ENCODE data around the gene KAZN. TPM values are rescaled to one million over a fixed set of nuclear protein-coding genes. Genes with fewer than 3 reads are reported as not detected.

KAZN gene
- total RNA-seq, 1 experiment from 2014 or later, result 1.6 TPM

GRCh38 chr1:14769486-14770274 is 171.2 kb downstream of the KAZN start:
- DNase-seq (ENCODE audit: low spot score), result no peak

- DNase-seq (ENCODE audit: low spot score), result no peak
Measured at GRCh38 chr1:14773396-14774025, 175.0 kb downstream of the KAZN start.

GRCh38 chr1:14774225-14774624 is 175.7 kb downstream of the KAZN start:
- DNase-seq (ENCODE audit: low spot score), result no peak

DNA sequence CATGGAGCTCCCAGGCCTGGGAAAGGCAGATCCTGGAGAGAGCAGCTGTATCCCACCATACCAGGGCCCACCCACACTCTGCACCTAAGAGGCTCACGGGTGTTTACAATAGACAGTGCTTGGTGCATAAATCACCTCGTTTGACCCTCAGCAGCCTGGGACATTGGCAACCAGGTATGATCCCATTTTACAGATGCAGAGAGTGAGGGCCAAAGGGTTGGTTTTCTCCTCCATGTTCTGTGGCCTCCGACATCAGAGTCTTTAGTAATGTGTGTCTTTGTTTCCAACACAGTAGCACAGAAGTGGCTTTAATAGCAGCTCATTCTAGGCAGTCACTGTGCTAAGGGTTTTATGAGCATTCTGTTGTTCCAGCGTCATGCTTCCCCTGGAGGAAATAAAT is 176.5 kb downstream of the KAZN start:
- no peak for DNase-seq (ENCODE audit: low spot score)

- no peak for DNase-seq (ENCODE audit: low spot score)
Measured at GRCh38 chr1:14775434-14775833, 176.9 kb downstream of the KAZN start.

DNA sequence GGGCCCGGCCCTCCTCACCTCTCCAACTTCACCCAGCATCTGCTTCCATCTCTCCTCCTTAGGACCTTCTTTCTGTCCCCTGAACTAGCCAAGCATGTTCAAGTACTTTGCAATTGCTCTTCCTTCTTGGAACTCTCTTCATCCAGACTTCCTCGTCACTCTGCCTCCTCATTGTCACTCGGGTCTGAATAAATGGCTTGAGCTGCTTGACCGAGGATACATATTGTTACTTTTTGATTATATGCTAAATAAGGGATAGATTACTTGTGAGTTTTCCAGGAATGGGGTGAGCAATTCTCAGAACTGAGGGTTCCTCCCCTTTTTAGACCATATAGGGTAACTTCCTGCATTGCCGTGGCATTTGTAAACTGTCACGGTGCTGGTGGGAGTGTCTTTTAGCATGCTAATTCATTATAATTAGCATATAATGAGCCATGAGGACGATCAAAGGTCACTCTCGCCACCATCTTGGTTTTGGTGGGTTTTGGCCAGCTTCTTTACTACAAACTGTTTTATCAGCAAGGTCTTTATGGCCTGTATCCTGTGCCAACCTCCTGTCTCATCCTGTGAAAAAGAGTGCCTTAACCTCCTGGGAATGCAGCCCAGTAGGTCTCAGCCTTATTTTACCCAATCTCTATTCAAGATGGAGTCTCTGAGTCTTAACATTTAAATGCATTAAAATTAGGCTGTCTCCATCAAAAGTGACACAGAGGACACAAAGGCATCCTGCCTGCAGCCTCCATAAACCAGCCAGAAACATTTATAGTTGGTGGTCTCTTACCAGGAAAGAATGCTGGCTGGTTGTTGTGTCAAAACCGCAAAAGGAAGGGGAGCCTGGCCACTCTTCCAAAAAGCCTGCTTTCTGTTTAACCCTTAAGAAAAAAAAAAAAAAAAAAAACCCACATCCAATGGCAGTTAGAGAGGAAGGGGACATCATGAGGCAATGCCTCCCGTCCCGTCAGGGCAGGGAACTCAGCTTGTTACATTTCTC is 179.3 kb downstream of the KAZN start:
- DNase-seq (ENCODE audit: low spot score), result no peak

DNA sequence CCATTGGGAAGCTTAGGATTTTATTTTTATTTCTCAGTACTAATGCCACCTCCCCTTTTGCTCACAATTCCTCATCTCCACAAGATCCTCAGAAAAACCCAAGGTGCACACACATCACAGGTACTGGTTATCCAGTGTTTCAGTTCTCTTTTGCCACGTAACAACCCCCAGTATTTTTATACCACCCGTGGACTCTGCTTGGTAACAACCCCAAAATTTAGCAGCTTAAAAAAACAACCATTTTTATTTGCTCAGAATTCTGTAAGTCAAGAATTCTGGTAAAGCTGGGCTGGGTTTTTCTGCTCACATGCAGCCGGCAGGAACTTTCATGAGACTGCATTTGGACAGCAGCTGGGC is 180.0 kb downstream of the KAZN start:
- no peak for DNase-seq (ENCODE audit: low spot score)

DNA sequence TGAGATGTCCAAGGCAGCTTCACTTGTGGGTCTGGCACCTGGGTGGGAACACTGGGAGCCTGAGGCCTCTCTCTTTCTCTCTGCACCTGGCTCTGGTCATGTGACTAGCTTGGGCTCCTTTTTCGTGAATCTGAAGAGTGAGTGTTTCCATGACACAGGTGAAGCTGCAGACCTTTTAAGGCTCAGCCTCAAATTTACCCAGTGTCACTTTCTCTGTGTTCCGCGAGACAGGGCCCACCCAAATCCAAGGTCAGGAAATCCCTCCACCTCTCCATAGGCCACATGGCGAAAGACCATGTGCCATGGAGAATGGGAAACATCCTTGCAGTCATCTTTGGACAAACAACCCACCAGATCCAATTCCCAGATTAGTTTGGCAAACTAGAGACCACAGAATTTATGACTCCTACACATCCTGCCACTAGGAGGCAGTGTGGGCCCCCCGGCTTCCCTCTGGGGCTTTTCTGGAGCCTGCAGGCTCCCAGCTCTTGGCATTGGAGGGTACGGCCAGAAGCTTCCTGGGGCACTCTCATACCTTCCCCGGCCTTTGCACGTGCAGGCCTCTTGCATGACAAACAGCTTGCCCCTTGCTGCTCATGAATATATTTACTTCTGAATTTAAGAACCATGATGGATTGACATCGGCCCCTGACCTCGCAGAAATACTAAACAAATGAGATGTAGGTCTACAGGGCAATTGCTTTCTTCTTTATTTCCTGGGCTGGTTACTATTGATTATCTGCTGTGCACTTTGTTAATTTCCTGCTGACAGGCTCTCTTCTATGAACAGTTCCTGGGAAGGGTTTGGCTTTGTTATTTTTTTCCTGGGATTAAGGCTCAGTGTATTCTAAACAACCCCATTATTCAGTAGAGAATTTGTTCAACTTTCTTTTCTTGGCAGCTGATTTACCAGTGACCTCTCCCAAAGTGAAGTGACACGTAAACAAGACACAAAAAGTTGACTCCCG is 180.7 kb downstream of the KAZN start:
- DNase-seq (ENCODE audit: low spot score), result peak; percentile 32

DNA sequence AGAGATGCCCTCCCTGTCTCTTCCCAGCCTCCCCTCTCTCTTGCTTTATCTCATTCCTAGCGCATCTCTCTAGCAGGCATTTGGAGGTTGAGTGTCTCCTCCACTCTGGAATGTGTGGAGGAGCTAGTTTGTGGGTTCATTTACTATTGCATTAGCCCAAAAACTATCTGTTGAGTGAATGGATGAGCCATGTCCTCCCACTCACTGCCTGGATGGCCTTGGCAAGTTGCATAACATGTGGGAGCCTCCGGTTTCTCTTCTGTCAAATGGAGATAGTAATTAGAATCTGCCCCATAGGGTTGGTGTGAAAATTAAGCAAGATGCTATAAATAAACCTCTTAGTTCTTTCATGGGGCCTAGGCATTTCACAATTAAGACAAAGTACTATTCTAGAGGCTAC is 181.8 kb downstream of the KAZN start:
- no peak for DNase-seq (ENCODE audit: low spot score)

GRCh38 chr1:14781811-14782210 is 183.3 kb downstream of the KAZN start:
- no peak for DNase-seq (ENCODE audit: low spot score)

GRCh38 chr1:14782741-14783591 is 184.5 kb downstream of the KAZN start:
- DNase-seq (ENCODE audit: low spot score), result no peak

DNA sequence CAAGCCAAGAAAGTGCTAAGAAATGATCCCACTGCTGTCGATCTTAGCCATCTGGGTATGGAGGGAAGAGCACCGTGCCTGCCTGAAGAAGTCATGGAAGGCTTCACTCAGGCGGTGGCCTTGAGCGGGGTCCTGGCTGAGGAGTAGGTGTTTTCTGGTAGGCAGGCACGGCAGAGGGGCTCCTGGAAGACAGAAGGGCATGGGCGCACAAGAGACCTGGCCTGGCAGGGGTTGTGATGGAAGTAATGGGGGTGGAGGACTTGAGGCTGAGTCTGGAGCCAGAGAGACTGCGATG is 185.1 kb downstream of the KAZN start:
- DNase-seq (ENCODE audit: low spot score), result no peak

DNA sequence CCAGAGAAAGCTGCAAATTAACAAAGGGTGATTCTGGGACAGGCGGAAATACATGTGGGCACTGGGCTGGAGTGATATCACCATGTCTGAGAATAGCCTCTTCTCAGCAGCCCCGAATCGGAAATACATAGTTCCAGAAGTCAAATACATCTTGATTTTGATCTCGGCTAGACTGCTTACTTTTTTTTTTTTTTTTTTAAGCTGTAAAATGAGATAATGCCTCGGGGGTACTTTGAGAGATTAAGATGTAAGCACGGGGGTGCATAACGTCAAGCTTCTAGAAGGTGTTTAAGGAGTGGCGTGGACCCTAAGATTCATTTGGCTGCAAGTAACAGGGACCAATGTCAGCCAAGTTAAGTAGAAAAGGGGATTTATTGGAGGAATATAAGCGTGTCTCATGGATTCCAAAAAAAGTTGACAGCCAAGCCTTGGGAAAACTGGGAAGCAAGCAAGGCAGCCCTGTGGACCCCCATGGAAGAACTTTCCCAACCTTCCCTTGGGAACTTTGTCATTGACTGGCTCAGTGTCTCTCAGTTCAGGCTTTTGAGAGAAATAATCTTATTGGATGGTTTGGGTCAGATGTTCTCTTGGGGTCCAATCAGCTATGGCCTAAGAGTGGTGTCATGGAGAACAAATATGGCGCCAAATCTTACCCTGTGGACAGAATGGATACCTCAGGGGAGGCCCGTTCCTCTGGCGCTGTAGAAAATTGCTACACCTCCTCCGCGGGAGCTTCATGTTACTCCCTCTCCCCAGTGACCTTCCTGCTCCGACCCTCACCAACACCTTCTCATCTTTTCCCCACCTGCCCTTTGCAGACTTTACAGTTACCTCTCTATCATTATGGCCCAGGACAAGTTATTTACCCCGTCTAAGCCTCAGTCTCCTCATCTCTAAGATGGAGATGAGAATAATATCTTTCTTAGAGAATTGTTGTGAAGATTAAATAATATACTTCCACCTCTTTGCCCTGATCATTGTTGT is 186.6 kb downstream of the KAZN start:
- no peak for DNase-seq (ENCODE audit: low spot score)

- no peak for DNase-seq (ENCODE audit: low spot score)
Measured at GRCh38 chr1:14786109-14786675, 187.7 kb downstream of the KAZN start.

DNA sequence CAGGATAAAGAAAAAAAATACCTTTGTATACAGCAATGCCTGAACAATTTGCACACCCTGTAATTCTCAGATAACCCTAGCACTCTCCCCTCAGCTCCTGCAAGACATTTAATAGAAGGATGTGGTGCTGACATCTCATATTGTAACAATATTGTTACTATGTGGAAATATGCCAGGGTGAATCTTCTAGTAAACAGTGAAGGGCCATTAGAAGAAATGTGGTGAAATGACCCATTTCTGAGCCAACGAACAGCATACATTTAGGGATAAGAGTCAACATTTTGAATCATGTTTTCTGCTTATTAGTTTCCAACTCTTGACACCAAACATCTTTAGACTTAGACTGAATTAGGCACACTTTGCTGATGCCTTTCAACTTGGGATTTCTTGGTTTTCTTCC is 188.2 kb downstream of the KAZN start:
- DNase-seq (ENCODE audit: low spot score), result no peak

DNA sequence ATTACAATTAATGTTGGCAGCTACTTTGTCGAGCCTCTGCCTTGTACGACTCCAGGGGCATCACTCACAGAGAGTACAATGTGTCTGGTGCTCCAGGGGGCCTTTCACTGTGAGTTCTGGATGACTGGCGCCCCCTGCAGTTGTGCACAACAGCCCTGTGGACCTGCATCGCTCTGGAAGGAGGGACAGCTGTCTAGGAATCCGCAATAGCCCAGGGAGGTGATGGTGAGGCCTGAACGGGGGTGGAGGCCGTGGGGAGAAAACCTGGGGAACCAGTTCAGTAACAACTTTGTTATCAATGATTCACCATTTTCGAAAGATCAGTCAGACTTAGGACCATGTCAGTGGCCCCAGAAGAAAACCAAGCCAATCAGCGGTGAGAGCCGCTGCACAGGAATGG is 189.1 kb downstream of the KAZN start:
- DNase-seq (ENCODE audit: low spot score), result no peak

DNA sequence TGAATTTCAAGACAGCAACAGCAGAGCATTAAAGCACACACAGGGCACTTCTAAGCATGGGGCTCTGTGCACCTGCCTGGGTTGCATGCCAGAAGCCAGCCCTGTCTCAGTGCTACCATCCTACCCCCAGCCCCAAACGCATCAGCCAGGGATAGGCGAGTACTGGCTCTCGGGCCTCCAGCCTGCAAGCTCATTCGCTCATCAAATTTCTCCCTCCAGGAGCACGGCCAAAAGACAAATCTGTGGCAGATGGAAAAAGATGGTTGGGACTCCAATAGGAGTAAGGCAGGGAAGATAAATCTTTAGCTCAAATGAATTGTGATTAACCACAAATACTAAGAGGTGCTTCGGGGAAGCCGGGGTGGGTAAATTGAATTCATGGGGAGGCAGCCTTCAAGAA is 189.6 kb downstream of the KAZN start:
- no peak for DNase-seq (ENCODE audit: low spot score)

DNA sequence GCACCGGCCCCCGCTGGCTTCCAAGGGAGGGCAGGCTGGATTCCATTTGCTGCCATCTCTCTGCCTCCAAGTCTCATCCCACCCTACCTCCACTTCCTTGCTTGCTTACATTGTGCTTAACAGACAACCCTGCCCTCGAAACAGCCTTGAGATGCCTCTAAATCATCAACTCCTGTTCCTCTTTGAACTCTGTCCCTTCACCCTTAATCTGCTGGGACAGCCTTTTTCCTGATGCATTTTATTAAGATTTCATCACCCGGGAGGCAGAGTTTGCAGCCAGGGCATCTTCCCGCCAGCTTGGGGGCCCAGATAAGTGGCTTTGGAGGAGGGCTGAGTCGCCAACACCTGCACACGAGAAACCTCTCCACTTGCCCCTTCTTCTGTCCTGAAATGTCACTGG is 192.5 kb downstream of the KAZN start:
- DNase-seq (ENCODE audit: low spot score), result no peak

- no peak for DNase-seq (ENCODE audit: low spot score)
Measured at GRCh38 chr1:14791654-14792053, 193.2 kb downstream of the KAZN start.

Data from H4 (cell line).